Ishikawa (cell line): ENCODE results near the gene PRKAR2B.

Experiments
- CEBPB ChIP-seq: IDR thresholded peaks from 2 replicates; pipeline ENCODE4 v1.6.1; 2012
- CREB1 ChIP-seq: IDR thresholded peaks from 2 replicates; pipeline ENCODE4 v1.6.1; 2012; ENCODE audit warnings: low read depth
- EGR1 ChIP-seq: IDR thresholded peaks from 2 replicates; pipeline ENCODE4 v1.6.1; 2012
- EP300 ChIP-seq: IDR thresholded peaks from 2 replicates; pipeline ENCODE4 v1.6.1; 2012; ENCODE audit warnings: borderline replicate concordance
- FOXM1 ChIP-seq: IDR thresholded peaks from 2 replicates; pipeline ENCODE4 v1.6.1; 2012; ENCODE audit warnings: low read depth, borderline replicate concordance
- NFIC ChIP-seq: IDR thresholded peaks from 2 replicates; pipeline ENCODE4 v1.6.1; 2012
- RAD21 ChIP-seq: IDR thresholded peaks from 2 replicates; pipeline ENCODE4 v1.6.1; 2012; ENCODE audit warnings: low read depth
- TAF1 ChIP-seq: IDR thresholded peaks from 2 replicates; pipeline ENCODE4 v1.6.1; 2012; ENCODE audit warnings: low read depth, mild to moderate bottlenecking
- TCF12 ChIP-seq: IDR thresholded peaks from 2 replicates; pipeline ENCODE4 v1.6.1; 2012; ENCODE audit warnings: low read depth
- TEAD4 ChIP-seq: IDR thresholded peaks from 2 replicates; pipeline ENCODE4 v1.6.1; 2012
- USF1 ChIP-seq: IDR thresholded peaks from 2 replicates; pipeline ENCODE4 v1.6.1; 2012
- YY1 ChIP-seq: IDR thresholded peaks from 2 replicates; pipeline ENCODE4 v1.6.1; 2012; ENCODE audit warnings: low read depth
- ZBTB7A ChIP-seq: IDR thresholded peaks from 2 replicates; pipeline ENCODE4 v1.6.1; 2012; ENCODE audit warnings: low read depth
- TF ChIP-seq, protein P1 (sequence below): IDR thresholded peaks from 2 replicates; pipeline ENCODE4 v1.6.1; 2012; ENCODE audit warnings: low read depth, mild to moderate bottlenecking
- TF ChIP-seq, protein P2 (sequence below): IDR thresholded peaks from 2 replicates; pipeline ENCODE4 v1.6.1; 2012

Gene PRKAR2B

GRCh38 chr7:107085180-107085579 lies 40.7 kb downstream of the PRKAR2B start:
- TF ChIP-seq, protein P1, sequence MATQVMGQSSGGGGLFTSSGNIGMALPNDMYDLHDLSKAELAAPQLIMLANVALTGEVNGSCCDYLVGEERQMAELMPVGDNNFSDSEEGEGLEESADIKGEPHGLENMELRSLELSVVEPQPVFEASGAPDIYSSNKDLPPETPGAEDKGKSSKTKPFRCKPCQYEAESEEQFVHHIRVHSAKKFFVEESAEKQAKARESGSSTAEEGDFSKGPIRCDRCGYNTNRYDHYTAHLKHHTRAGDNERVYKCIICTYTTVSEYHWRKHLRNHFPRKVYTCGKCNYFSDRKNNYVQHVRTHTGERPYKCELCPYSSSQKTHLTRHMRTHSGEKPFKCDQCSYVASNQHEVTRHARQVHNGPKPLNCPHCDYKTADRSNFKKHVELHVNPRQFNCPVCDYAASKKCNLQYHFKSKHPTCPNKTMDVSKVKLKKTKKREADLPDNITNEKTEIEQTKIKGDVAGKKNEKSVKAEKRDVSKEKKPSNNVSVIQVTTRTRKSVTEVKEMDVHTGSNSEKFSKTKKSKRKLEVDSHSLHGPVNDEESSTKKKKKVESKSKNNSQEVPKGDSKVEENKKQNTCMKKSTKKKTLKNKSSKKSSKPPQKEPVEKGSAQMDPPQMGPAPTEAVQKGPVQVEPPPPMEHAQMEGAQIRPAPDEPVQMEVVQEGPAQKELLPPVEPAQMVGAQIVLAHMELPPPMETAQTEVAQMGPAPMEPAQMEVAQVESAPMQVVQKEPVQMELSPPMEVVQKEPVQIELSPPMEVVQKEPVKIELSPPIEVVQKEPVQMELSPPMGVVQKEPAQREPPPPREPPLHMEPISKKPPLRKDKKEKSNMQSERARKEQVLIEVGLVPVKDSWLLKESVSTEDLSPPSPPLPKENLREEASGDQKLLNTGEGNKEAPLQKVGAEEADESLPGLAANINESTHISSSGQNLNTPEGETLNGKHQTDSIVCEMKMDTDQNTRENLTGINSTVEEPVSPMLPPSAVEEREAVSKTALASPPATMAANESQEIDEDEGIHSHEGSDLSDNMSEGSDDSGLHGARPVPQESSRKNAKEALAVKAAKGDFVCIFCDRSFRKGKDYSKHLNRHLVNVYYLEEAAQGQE: no peak
- TF ChIP-seq, protein P2, sequence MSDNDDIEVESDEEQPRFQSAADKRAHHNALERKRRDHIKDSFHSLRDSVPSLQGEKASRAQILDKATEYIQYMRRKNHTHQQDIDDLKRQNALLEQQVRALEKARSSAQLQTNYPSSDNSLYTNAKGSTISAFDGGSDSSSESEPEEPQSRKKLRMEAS: no peak
- no peak for TF ChIP-seq RAD21
- TF ChIP-seq FOXM1: no peak
- TF ChIP-seq ZBTB7A: no peak
- TF ChIP-seq TAF1: no peak
- TF ChIP-seq YY1: no peak
- TF ChIP-seq TEAD4: no peak
- no peak for TF ChIP-seq NFIC
- no peak for TF ChIP-seq TCF12
- no peak for TF ChIP-seq USF1

GRCh38 chr7:107089627-107090026 lies 45.1 kb downstream of the PRKAR2B start:
- no peak for TF ChIP-seq TEAD4
- no peak for TF ChIP-seq TCF12
- TF ChIP-seq NFIC: no peak
- no peak for TF ChIP-seq USF1

- TF ChIP-seq TAF1 (no peak), TEAD4 (no peak), CEBPB (no peak), ZBTB7A (no peak), TCF12 (no peak), USF1 (no peak), NFIC (no peak), FOXM1 (no peak), CREB1 (no peak), EGR1 (no peak), YY1 (no peak), RAD21 (no peak), EP300 (no peak)
- TF ChIP-seq, protein P2: no peak
- TF ChIP-seq, protein P1: no peak
These were observed 46.0 kb downstream of the PRKAR2B start for GRCh38 chr7:107090457-107090856.

- TF ChIP-seq TEAD4: no peak
- no peak for TF ChIP-seq NFIC
- no peak for TF ChIP-seq YY1
- TF ChIP-seq CREB1: no peak
These were observed 46.8 kb downstream of the PRKAR2B start for GRCh38 chr7:107091306-107091705.

GRCh38 chr7:107100824-107101223 lies 56.3 kb downstream of the PRKAR2B start:
- TF ChIP-seq TAF1: no peak
- no peak for TF ChIP-seq EP300
- TF ChIP-seq CREB1: no peak
- TF ChIP-seq EGR1: no peak
- no peak for TF ChIP-seq TEAD4
- TF ChIP-seq CEBPB: no peak
- TF ChIP-seq YY1: no peak
- TF ChIP-seq, protein P1: no peak
- no peak for TF ChIP-seq RAD21
- no peak for TF ChIP-seq USF1
- TF ChIP-seq TCF12: no peak
- TF ChIP-seq NFIC: no peak
- TF ChIP-seq, protein P2: no peak
- TF ChIP-seq FOXM1: no peak
- no peak for TF ChIP-seq ZBTB7A
